Activated naive CD4-positive, alpha-beta T cell treated with anti-CD3 and anti-CD28 coated beads, Interleukin-2, amount 10 ng/mL, durations not matched to agents 7 days and 5 days (primary cell): Measurements from ENCODE around the gene DKKL1.

ENCODE experiments used
- CTCF ChIA-PET: fragments of 350-600 bp; sonication (Branson Sonifier 250); formaldehyde crosslinking; loops from one replicate; lab custom pipeline; 2021; ENCODE audit warnings: antibody characterized with exemption; lab: Charles Lee
- DNase-seq: peaks from one replicate; pipeline ENCODE4 v3.0.0-alpha.2; 2020
- H3K27ac Mint-ChIP-seq: one replicate; pipeline ENCODE4 v1.8.0; 2021; ENCODE audit warnings: mild to moderate bottlenecking, moderate library complexity, mixed read lengths
- H3K27me3 Mint-ChIP-seq: one replicate; pipeline ENCODE4 v1.8.0; 2021; ENCODE audit warnings: mild to moderate bottlenecking, mixed read lengths
- H3K36me3 Mint-ChIP-seq: one replicate; pipeline ENCODE4 v1.8.0; 2021; ENCODE audit warnings: mixed read lengths
- H3K4me1 Mint-ChIP-seq: one replicate; pipeline ENCODE4 v1.8.0; 2021; ENCODE audit warnings: mixed read lengths
- H3K4me3 Mint-ChIP-seq: one replicate; pipeline ENCODE4 v1.8.0; 2021; ENCODE audit warnings: mild to moderate bottlenecking, moderate library complexity, mixed read lengths
- H3K9me3 Mint-ChIP-seq: one replicate; pipeline ENCODE4 v1.8.0; 2021; ENCODE audit warnings: mixed read lengths

The DKKL1 gene

GRCh38 chr19:49421039-49421877 is 57.6 kb downstream of the DKKL1 start:
- Mint-ChIP-seq H3K4me3 (peak overlapping the region; percentile 27), H3K4me1 (peaks cover 53% of the 10 kb centered on the region), H3K9me3 (no peaks in the 10 kb centered on the region), H3K27me3 (peaks cover 100% of the 10 kb centered on the region), H3K27ac (peak overlapping the region; percentile 44), H3K36me3 (no peaks in the 10 kb centered on the region)
- CTCF ChIA-PET = interaction anchor here (0.8 to 2.1 kb wide), 7 partner anchors 10 to 30 kb away, joined by 3 to 8 read pairs (median 4); partner anchors contain the start of gene SLC17A7
- DNase-seq = peak; percentile 76

- H3K27ac Mint-ChIP-seq = no peak overlapping the region
- H3K27me3 Mint-ChIP-seq = peaks cover 100% of the 10 kb centered on the region
- no peak for DNase-seq
- H3K4me1 Mint-ChIP-seq = peaks cover 58% of the 10 kb centered on the region
- peak overlapping the region; percentile 27 for H3K4me3 Mint-ChIP-seq
- CTCF ChIA-PET = interaction anchor here (1.0 to 2.1 kb wide), 4 partner anchors 10 to 18 kb away, joined by 3 to 8 read pairs (median 6); no protein-coding TSS in a partner anchor
- no peaks in the 10 kb centered on the region for H3K36me3 Mint-ChIP-seq
- no peaks in the 10 kb centered on the region for H3K9me3 Mint-ChIP-seq
Measured at GRCh38 chr19:49421878-49422202, 58.2 kb downstream of the DKKL1 start.

GRCh38 chr19:49422407-49423070 is 58.9 kb downstream of the DKKL1 start:
- peak; percentile 79 for DNase-seq
- no peaks in the 10 kb centered on the region for H3K36me3 Mint-ChIP-seq
- peak overlapping the region; percentile 63 for H3K4me3 Mint-ChIP-seq
- H3K27ac Mint-ChIP-seq = no peak overlapping the region
- H3K27me3 Mint-ChIP-seq = peaks cover 100% of the 10 kb centered on the region
- CTCF ChIA-PET = interaction anchor here (1.0 to 1.7 kb wide), 3 partner anchors 9 to 16 kb away, joined by 3 to 7 read pairs (median 6); no protein-coding TSS in a partner anchor
- no peaks in the 10 kb centered on the region for H3K9me3 Mint-ChIP-seq
- H3K4me1 Mint-ChIP-seq = peaks cover 64% of the 10 kb centered on the region

- Mint-ChIP-seq H3K9me3 (no peaks in the 10 kb centered on the region), H3K27ac (peak within 1 kb of the TSS; percentile 9), H3K4me3 (peak within 1 kb of the TSS; percentile 63), H3K27me3 (peaks cover 100% of the 10 kb centered on the region), H3K4me1 (peaks cover 71% of the 10 kb centered on the region), H3K36me3 (no peaks in the 10 kb centered on the region)
- DNase-seq = no peak
- CTCF ChIA-PET = interaction anchor here (0.8 to 2.0 kb wide), 4 partner anchors 12 to 50 kb away, joined by 3 to 7 read pairs (median 5); partner anchors contain the start of gene FLT3LG
Measured at GRCh38 chr19:49423071-49423984, 59.7 kb downstream of the DKKL1 start, which contains the start of gene PTH2. TSS of gene PTH2 (minus strand) at chr19:49423441. CDS start at chr19:49423339, 102 bp downstream.

- no peaks in the 10 kb centered on the region for H3K9me3 Mint-ChIP-seq
- H3K27me3 Mint-ChIP-seq = peaks cover 100% of the 10 kb centered on the region
- peaks cover 76% of the 10 kb centered on the region for H3K4me1 Mint-ChIP-seq
- DNase-seq = peak; percentile 54
- H3K27ac Mint-ChIP-seq = peak overlapping the region; percentile 9
- no peaks in the 10 kb centered on the region for H3K36me3 Mint-ChIP-seq
- CTCF ChIA-PET = interaction anchor here (0.8 to 2.0 kb wide), 3 partner anchors 13 to 50 kb away, joined by 3 to 7 read pairs (median 4); partner anchors contain the start of gene FLT3LG
- peak overlapping the region; percentile 53 for H3K4me3 Mint-ChIP-seq
Measured at GRCh38 chr19:49423985-49424303, 60.3 kb downstream of the DKKL1 start.
